ENCODE data around the gene MPZL1. TPM values are rescaled to one million over a fixed set of nuclear protein-coding genes. Genes with fewer than 3 reads are reported as not detected.

Gene MPZL1
- total RNA-seq, 1 donor from 2014 or later, result 85.2 TPM

- H3K36me3 ChIP-seq, result peaks cover 9% of the 10 kb centered on the region
- DNase-seq (no peak), ATAC-seq (no peak)
- intact Hi-C loops (cut with DNase I), result no loop called here
- TF ChIP-seq CTCF (IDR thresholded peaks at IDR 0.05), result no peak
- no peaks in the 10 kb centered on the region for H3K9me3 ChIP-seq
- no peaks in the 10 kb centered on the region for H3K4me1 ChIP-seq
- H3K4me3 ChIP-seq, result no peak overlapping the region
- no peaks in the 10 kb centered on the region for H3K27me3 ChIP-seq
- H3K27ac ChIP-seq, result no peak overlapping the region
Observed at GRCh38 chr1:167782946-167783345, 61.2 kb downstream of the MPZL1 start.

- no peak for TF ChIP-seq CTCF (IDR thresholded peaks at IDR 0.05)
- ATAC-seq, result no peak
- Histone ChIP-seq H3K4me1 (no peaks in the 10 kb centered on the region), H3K4me3 (no peak overlapping the region), H3K36me3 (peaks cover 25% of the 10 kb centered on the region), H3K9me3 (no peaks in the 10 kb centered on the region), H3K27ac (no peak overlapping the region), H3K27me3 (no peaks in the 10 kb centered on the region)
- intact Hi-C loops (cut with DNase I), result no loop called here
- DNase-seq, result no peak
Observed at GRCh38 chr1:167784876-167785550, 63.2 kb downstream of the MPZL1 start.

GRCh38 chr1:167786502-167786901 is 64.7 kb downstream of the MPZL1 start:
- H3K4me3 ChIP-seq, result no peak overlapping the region
- H3K4me1 ChIP-seq, result peaks cover 8% of the 10 kb centered on the region
- H3K27ac ChIP-seq, result no peak overlapping the region
- H3K27me3 ChIP-seq, result no peaks in the 10 kb centered on the region
- no peak for DNase-seq
- TF ChIP-seq CTCF (IDR thresholded peaks at IDR 0.05), result no peak
- H3K36me3 ChIP-seq, result peaks cover 33% of the 10 kb centered on the region
- peak; percentile 73 for ATAC-seq
- intact Hi-C loops (cut with DNase I), result no loop called here
- no peaks in the 10 kb centered on the region for H3K9me3 ChIP-seq

GRCh38 chr1:167789501-167789900 is 67.7 kb downstream of the MPZL1 start:
- intact Hi-C loops (cut with DNase I), result no loop called here
- Histone ChIP-seq H3K9me3 (no peaks in the 10 kb centered on the region), H3K4me3 (no peak overlapping the region), H3K36me3 (peaks cover 33% of the 10 kb centered on the region), H3K27ac (no peak overlapping the region), H3K27me3 (no peaks in the 10 kb centered on the region), H3K4me1 (peaks cover 9% of the 10 kb centered on the region)
- no peak for TF ChIP-seq CTCF (IDR thresholded peaks at IDR 0.05)
- DNase-seq (no peak), ATAC-seq (no peak)

GRCh38 chr1:167790117-167790516 is 68.3 kb downstream of the MPZL1 start:
- intact Hi-C loops (cut with DNase I), result loop anchor here (10.0 kb wide), 1 partner anchor 65 kb away; the partner anchor contains the start of gene MPZL1
- H3K4me3 ChIP-seq, result no peak overlapping the region
- H3K4me1 ChIP-seq, result peaks cover 9% of the 10 kb centered on the region
- no peaks in the 10 kb centered on the region for H3K9me3 ChIP-seq
- no peak overlapping the region for H3K27ac ChIP-seq
- peaks cover 33% of the 10 kb centered on the region for H3K36me3 ChIP-seq
- H3K27me3 ChIP-seq, result no peaks in the 10 kb centered on the region
- TF ChIP-seq CTCF (IDR thresholded peaks at IDR 0.05), result no peak
- ATAC-seq, result no peak
- DNase-seq, result no peak

Measured in upper lobe of right lung (tissue), 1 donor.